Mucosa of stomach (tissue), 1 donor: ENCODE results near the gene PIGO.

Source experiments
- H3K27me3 ChIP-seq: one replicate; pipeline ENCODE4 v1.7.0; 2013; ENCODE audit warnings: mild to moderate bottlenecking, low read length; ENCODE audit not compliant: control insufficient read depth, insufficient read depth
- H3K36me3 ChIP-seq: one replicate; pipeline ENCODE4 v1.7.0; 2013; ENCODE audit warnings: low read length; ENCODE audit not compliant: control insufficient read depth, insufficient read depth
- H3K4me1 ChIP-seq: one replicate; pipeline ENCODE4 v1.7.0; 2013; ENCODE audit warnings: mild to moderate bottlenecking, low read length; ENCODE audit not compliant: control insufficient read depth, insufficient read depth
- H3K4me3 ChIP-seq: one replicate; pipeline ENCODE4 v1.7.0; 2013; ENCODE audit warnings: low read length
- H3K9ac ChIP-seq: one replicate; pipeline ENCODE4 v1.7.0; 2013; ENCODE audit warnings: mild to moderate bottlenecking, low read length, moderate library complexity
- H3K9me3 ChIP-seq: one replicate; pipeline ENCODE4 v1.7.0; 2013; ENCODE audit warnings: mild to moderate bottlenecking, low read length, moderate library complexity; ENCODE audit not compliant: control insufficient read depth
- donor health status: Pancreatic carcinoma.

The PIGO gene

GRCh38 chr9:35074791-35075190 lies 21.6 kb downstream of the PIGO start:
- no peaks in the 10 kb centered on the region for H3K27me3 ChIP-seq
- no peaks in the 10 kb centered on the region for H3K9me3 ChIP-seq
- H3K36me3 ChIP-seq = peaks cover 3% of the 10 kb centered on the region
- peaks cover 26% of the 10 kb centered on the region for H3K4me1 ChIP-seq
- no peak overlapping the region for H3K4me3 ChIP-seq
- no peak overlapping the region for H3K9ac ChIP-seq

- Histone ChIP-seq H3K27me3 (no peaks in the 10 kb centered on the region), H3K9me3 (no peaks in the 10 kb centered on the region), H3K4me3 (no peak overlapping the region), H3K4me1 (peaks cover 29% of the 10 kb centered on the region), H3K9ac (no peak overlapping the region), H3K36me3 (peaks cover 3% of the 10 kb centered on the region)
These were observed 22.2 kb downstream of the PIGO start for GRCh38 chr9:35074141-35074540.

- H3K27me3 ChIP-seq = no peaks in the 10 kb centered on the region
These were observed 23.1 kb downstream of the PIGO start for GRCh38 chr9:35073279-35073612.

GRCh38 chr9:35072461-35073278 lies 23.7 kb downstream of the PIGO start, which contains the start of gene VCP:
TSS of gene VCP (minus strand) at chr9:35072625. CDS start at chr9:35072353, 272 bp downstream.
- Histone ChIP-seq H3K36me3 (peaks cover 6% of the 10 kb centered on the region), H3K27me3 (no peaks in the 10 kb centered on the region), H3K9me3 (no peaks in the 10 kb centered on the region), H3K4me3 (peak within 1 kb of the TSS; percentile 69), H3K4me1 (peaks cover 22% of the 10 kb centered on the region), H3K9ac (peak within 1 kb of the TSS; percentile 96)

More at GRCh38 chr9:35073279-35073612, 23.1 kb downstream of the PIGO start:
- Histone ChIP-seq H3K4me3 (no peak overlapping the region), H3K4me1 (peaks cover 22% of the 10 kb centered on the region), H3K9me3 (no peaks in the 10 kb centered on the region), H3K36me3 (peaks cover 3% of the 10 kb centered on the region), H3K9ac (no peak overlapping the region)

GRCh38 chr9:35071814-35072460 lies 24.5 kb downstream of the PIGO start:
- Histone ChIP-seq H3K4me1 (peaks cover 22% of the 10 kb centered on the region), H3K9me3 (no peaks in the 10 kb centered on the region), H3K36me3 (peaks cover 8% of the 10 kb centered on the region), H3K27me3 (no peaks in the 10 kb centered on the region), H3K4me3 (peak overlapping the region; percentile 69), H3K9ac (peak overlapping the region; percentile 96)

GRCh38 chr9:35070823-35071813 lies 25.3 kb downstream of the PIGO start:
- H3K36me3 ChIP-seq = peaks cover 8% of the 10 kb centered on the region
- H3K4me3 ChIP-seq = peak overlapping the region; percentile 69
- no peaks in the 10 kb centered on the region for H3K27me3 ChIP-seq
- peaks cover 22% of the 10 kb centered on the region for H3K4me1 ChIP-seq
- peak overlapping the region; percentile 96 for H3K9ac ChIP-seq
- H3K9me3 ChIP-seq = no peaks in the 10 kb centered on the region

GRCh38 chr9:35069020-35069419 lies 27.4 kb downstream of the PIGO start:
- H3K9me3 ChIP-seq = no peaks in the 10 kb centered on the region
- H3K9ac ChIP-seq = no peak overlapping the region
- no peaks in the 10 kb centered on the region for H3K27me3 ChIP-seq
- peaks cover 12% of the 10 kb centered on the region for H3K36me3 ChIP-seq
- H3K4me3 ChIP-seq = no peak overlapping the region
- H3K4me1 ChIP-seq = peaks cover 22% of the 10 kb centered on the region

- Histone ChIP-seq H3K9ac (no peak overlapping the region), H3K27me3 (no peaks in the 10 kb centered on the region), H3K36me3 (peaks cover 29% of the 10 kb centered on the region), H3K9me3 (no peaks in the 10 kb centered on the region), H3K4me3 (no peak overlapping the region), H3K4me1 (peaks cover 17% of the 10 kb centered on the region)
These were observed 29.3 kb downstream of the PIGO start for GRCh38 chr9:35067056-35067455.

- H3K9ac ChIP-seq = no peak overlapping the region
- H3K4me1 ChIP-seq = no peaks in the 10 kb centered on the region
- no peaks in the 10 kb centered on the region for H3K9me3 ChIP-seq
- peaks cover 68% of the 10 kb centered on the region for H3K36me3 ChIP-seq
- no peak overlapping the region for H3K4me3 ChIP-seq
- no peaks in the 10 kb centered on the region for H3K27me3 ChIP-seq
These were observed 35.7 kb downstream of the PIGO start for GRCh38 chr9:35060548-35061207.

GRCh38 chr9:35059438-35059837 lies 37.0 kb downstream of the PIGO start:
- no peaks in the 10 kb centered on the region for H3K27me3 ChIP-seq
- peaks cover 64% of the 10 kb centered on the region for H3K36me3 ChIP-seq
- H3K4me3 ChIP-seq = no peak overlapping the region
- H3K4me1 ChIP-seq = no peaks in the 10 kb centered on the region
- no peak overlapping the region for H3K9ac ChIP-seq
- no peaks in the 10 kb centered on the region for H3K9me3 ChIP-seq

GRCh38 chr9:35057271-35057620 lies 39.1 kb downstream of the PIGO start:
- Histone ChIP-seq H3K4me3 (no peak overlapping the region), H3K4me1 (no peaks in the 10 kb centered on the region), H3K9me3 (no peaks in the 10 kb centered on the region), H3K9ac (no peak overlapping the region), H3K36me3 (peaks cover 47% of the 10 kb centered on the region), H3K27me3 (no peaks in the 10 kb centered on the region)
